Liver (tissue), 9 donors: ENCODE measurements around the gene PTH2. TPM values are rescaled to one million over a fixed set of nuclear protein-coding genes. Genes with fewer than 3 reads are reported as not detected.

Experiments
- DNase-seq: peaks from one replicate; pipeline ENCODE4 v3.0.0-alpha.2; 2017; ENCODE audit warnings: low spot score
- H3K27ac ChIP-seq, 2 donors: one replicate each; pipeline ENCODE4 v1.7.0; 2013; ENCODE audit warnings: inconsistent platforms in 2 of 2, low read length in 2 of 2, control low read depth in 1 of 2, low read depth in 1 of 2, mild to moderate bottlenecking in 1 of 2
- H3K27me3 ChIP-seq, 4 donors: one replicate each; pipeline versions ENCODE4 v1.6.1 to v1.7.0; 2013; ENCODE audit warnings: low read length in 3 of 4, inconsistent platforms in 1 of 4, mild to moderate bottlenecking in 1 of 4, moderate library complexity in 1 of 4; ENCODE audit not compliant: control insufficient read depth in 4 of 4, insufficient read depth in 4 of 4
- H3K36me3 ChIP-seq, 4 donors: one replicate each; pipeline versions ENCODE4 v1.6.1 to v1.7.0; 2013; ENCODE audit warnings: low read length in 3 of 4, mild to moderate bottlenecking in 3 of 4, low read depth in 1 of 4, moderate library complexity in 1 of 4; ENCODE audit not compliant: control insufficient read depth in 4 of 4, insufficient read depth in 3 of 4
- H3K4me1 ChIP-seq, 4 donors: one replicate each; pipeline versions ENCODE4 v1.6.1 to v1.7.0; 2013; ENCODE audit warnings: low read length in 3 of 4, mild to moderate bottlenecking in 3 of 4, moderate library complexity in 1 of 4; ENCODE audit not compliant: control insufficient read depth in 4 of 4, insufficient read depth in 4 of 4
- H3K4me3 ChIP-seq, 3 donors: one replicate each; pipeline versions ENCODE4 v1.6.1 to v1.7.0; 2013; ENCODE audit warnings: low read length in 3 of 3, control low read depth in 1 of 3, low read depth in 1 of 3, mild to moderate bottlenecking in 1 of 3
- H3K9ac ChIP-seq, 2 donors: one replicate each; pipeline ENCODE4 v1.7.0; 2013; ENCODE audit warnings: low read length in 2 of 2, mild to moderate bottlenecking in 2 of 2, moderate library complexity in 2 of 2, control low read depth in 1 of 2, low read depth in 1 of 2
- H3K9me3 ChIP-seq, 4 donors: one replicate each; pipeline versions ENCODE4 v1.6.1 to v1.7.0; 2013; ENCODE audit warnings: low read length in 3 of 4; ENCODE audit not compliant: control insufficient read depth in 4 of 4
- ATF3 ChIP-seq: IDR thresholded peaks from 2 replicates; pipeline ENCODE4 v1.6.1; 2016; ENCODE audit warnings: antibody characterized with exemption
- CTCF ChIP-seq: fragments of 150-350 bp; IDR thresholded peaks from 2 replicates; pipeline ENCODE4 v1.5.1; 2017; ENCODE audit warnings: improper control_type of control experiment, low read depth, low read length; ENCODE audit not compliant: missing input control
- EGR1 ChIP-seq, 2 donors: IDR thresholded peaks; 2 replicates each; pipeline ENCODE4 v1.6.1; 2016 to 2018; ENCODE audit warnings: antibody characterized with exemption in 2 of 2, low read depth in 2 of 2
- FOXA1 ChIP-seq: IDR thresholded peaks from 2 replicates; pipeline ENCODE4 v1.6.1; 2016; ENCODE audit warnings: antibody characterized with exemption
- FOXA2 ChIP-seq: IDR thresholded peaks from 2 replicates; pipeline ENCODE4 v1.6.1; 2016; ENCODE audit warnings: antibody characterized with exemption
- GABPA ChIP-seq, 2 donors: IDR thresholded peaks in 1 of 2; conservative IDR thresholded peaks in 1 of 2; 2 replicates each; pipeline ENCODE4 v1.6.1; 2016; ENCODE audit warnings: antibody characterized with exemption in 2 of 2, mild to moderate bottlenecking in 1 of 2, moderate library complexity in 1 of 2
- HNF4A ChIP-seq, 2 donors: conservative IDR thresholded peaks; 2 replicates each; pipeline ENCODE4 v1.6.1; 2016; ENCODE audit warnings: antibody characterized with exemption in 2 of 2, mild to moderate bottlenecking in 2 of 2
- JUND ChIP-seq, 2 donors: IDR thresholded peaks; 2 replicates each; pipeline ENCODE4 v1.6.1; 2016; ENCODE audit warnings: antibody characterized with exemption in 2 of 2
- MAX ChIP-seq: IDR thresholded peaks from 2 replicates; pipeline ENCODE4 v1.6.1; 2016; ENCODE audit warnings: antibody characterized with exemption
- NR2F2 ChIP-seq: IDR thresholded peaks from 2 replicates; pipeline ENCODE4 v1.6.1; 2016; ENCODE audit warnings: antibody characterized with exemption
- RAD21 ChIP-seq, 2 donors: IDR thresholded peaks; 2 replicates each; pipeline ENCODE4 v1.6.1; 2016; ENCODE audit warnings: antibody characterized with exemption in 2 of 2, mild to moderate bottlenecking in 2 of 2
- REST ChIP-seq: IDR thresholded peaks from 2 replicates; pipeline ENCODE4 v1.6.1; 2016; ENCODE audit warnings: antibody characterized with exemption, mild to moderate bottlenecking
- RXRA ChIP-seq, 2 donors: IDR thresholded peaks; 2 replicates each; pipeline ENCODE4 v1.6.1; 2017 to 2018; ENCODE audit warnings: antibody characterized with exemption in 2 of 2, mild to moderate bottlenecking in 1 of 2
- SP1 ChIP-seq: IDR thresholded peaks from 2 replicates; pipeline ENCODE4 v1.6.1; 2018; ENCODE audit warnings: antibody characterized with exemption, mild to moderate bottlenecking
- TAF1 ChIP-seq: conservative IDR thresholded peaks from 2 replicates; pipeline ENCODE4 v1.6.1; 2016; ENCODE audit warnings: antibody characterized with exemption, mild to moderate bottlenecking
- YY1 ChIP-seq: IDR thresholded peaks from 2 replicates; pipeline ENCODE4 v1.6.1; 2016; ENCODE audit warnings: antibody characterized with exemption, mild to moderate bottlenecking
- ZBTB33 ChIP-seq: IDR thresholded peaks from 2 replicates; pipeline ENCODE4 v1.6.1; 2016; ENCODE audit warnings: antibody characterized with exemption
- WGBS: extraction: QIAGEN DNeasy Blood & Tissue Kit; methylation state at CpG from one replicate; pipeline ENCODE4 v1.1.7; 2013; 5-methylcytosine and 5-hydroxymethylcytosine counted together
- polyA plus RNA-seq, 2 donors: library from polyadenylated mRNA; stranded (reverse) in 1 of 2; unstranded in 1 of 2; fragments of 200-250 nt in 1 of 2; fragments of >200 nt in 1 of 2; fragmentation: Nextera tagmentation in 1 of 2; extraction: Ambion mirVana in 1 of 2; gene quantifications; one replicate each; pipeline versions ENCODE4 v1.2.1 to v1.2.3, GENCODE V29; 2013 to 2015
- total RNA-seq, 2 donors: library from RNA; depleted of rRNA; stranded (reverse); fragments of >200 nt; gene quantifications; one replicate each; pipeline ENCODE4 v1.2.3, GENCODE V29; 2014
- donor health status: healthy.
- donor health status: healthy.
- donor health status: healthy.
- donor health status: healthy.
- donor health status: healthy.

PTH2 gene
- total and polyA plus RNA-seq, 4 donors, result not detected

- peaks cover 0 to 3% (median 1%) of the 10 kb centered on the region in 4 donors for H3K27me3 ChIP-seq
These were observed 17.4 kb upstream of the PTH2 start for GRCh38 chr19:49440439-49441209.

More at GRCh38 chr19:49440439-49441209, 17.4 kb upstream of the PTH2 start:
- peaks cover 0 to 8% (median 3%) of the 10 kb centered on the region in 4 donors for H3K4me1 ChIP-seq
- DNase-seq, result no peak
- WGBS, result 30% methylated on average over 19 of the region's 19 CpGs
- no peak overlapping the region for H3K27ac ChIP-seq
- no peak for TF ChIP-seq TAF1
- TF ChIP-seq ZBTB33, result no peak
- TF ChIP-seq JUND (IDR thresholded peaks at IDR 0.05), result no peak
- no peak for TF ChIP-seq YY1
- TF ChIP-seq HNF4A (conservative IDR thresholded peaks at IDR 0.05), result no peak
- no peak for TF ChIP-seq EGR1 (IDR thresholded peaks at IDR 0.05; ENCODE audit: low read depth in 2 of 2)
- TF ChIP-seq GABPA (IDR thresholded peaks at IDR 0.05 in 1 of 2, conservative IDR thresholded peaks at IDR 0.05 in 1 of 2), result no peak
- no peak for TF ChIP-seq MAX
- TF ChIP-seq REST, result no peak
- TF ChIP-seq RAD21 (IDR thresholded peaks at IDR 0.05), result no peak
- TF ChIP-seq NR2F2, result no peak
- TF ChIP-seq ATF3, result no peak
- no peak for TF ChIP-seq RXRA (IDR thresholded peaks at IDR 0.05)
- TF ChIP-seq FOXA1, result no peak
- no peak for TF ChIP-seq SP1
- TF ChIP-seq CTCF, result no peak
- no peak for TF ChIP-seq FOXA2
- no peak overlapping the region for H3K4me3 ChIP-seq
- H3K36me3 ChIP-seq, result no peaks in the 10 kb centered on the region
- no peaks in the 10 kb centered on the region for H3K9me3 ChIP-seq
- no peak overlapping the region for H3K9ac ChIP-seq
